ENCODE measurements around the gene DCLK3. TPM values are rescaled to one million over a fixed set of nuclear protein-coding genes. Genes with fewer than 3 reads are reported as not detected.

Gene DCLK3
- total and polyA plus RNA-seq, 2 of the 4 experiments (the other 2 are of a cell fraction): not detected

GRCh38 chr3:36713904-36714303, 50.4 kb downstream of the DCLK3 start:
- H3K9ac ChIP-seq (ENCODE audit: low read depth, low read length): no peak overlapping the region
- dilution Hi-C loops (cut with HindIII; ENCODE audit: low sequenced_read_pairs, unreplicated experiment) (no loop called here), intact Hi-C loops (cut with micrococcal nuclease) (no loop called here), in situ Hi-C loops (cut with MboI; ENCODE audit: low sequenced_read_pairs) (no loop called here)
- POLR2A ChIA-PET (ENCODE audit: unreplicated experiment): no interaction called here
- H3K23ac ChIP-seq (ENCODE audit: low read depth, low read length): no peak overlapping the region
- no peak overlapping the region for H3K56ac ChIP-seq (ENCODE audit: extremely low read depth, insufficient read depth, low read length)
- H3K18ac ChIP-seq (ENCODE audit: low read depth, low read length): no peak overlapping the region
- no peak overlapping the region for H2AFZ ChIP-seq (replicated peaks; ENCODE audit: low read length, poor library complexity)
- no peaks in the 10 kb centered on the region for H4K20me1 ChIP-seq (ENCODE audit: insufficient read depth, low read length)
- BruUV-seq (replicated peaks): no TSS peak
- no peak overlapping the region for H2BK20ac ChIP-seq (ENCODE audit: low read depth, low read length)
- H3K36me3 ChIP-seq (ENCODE audit: control insufficient read depth, insufficient read depth, low read length): no peaks in the 10 kb centered on the region
- CTCF ChIA-PET: no interaction called here
- no peak overlapping the region for H4K8ac ChIP-seq (ENCODE audit: low read depth in 2 of 2, low read length in 2 of 2)
- no peak overlapping the region for H3K14ac ChIP-seq (replicated peaks; ENCODE audit: low read depth, low read length)
- H2AK9ac ChIP-seq (replicated peaks; ENCODE audit: low read depth, low read length, poor library complexity): no peak overlapping the region
- H3K9me3 ChIP-seq (ENCODE audit: control insufficient read depth, insufficient read depth, low read length): no peaks in the 10 kb centered on the region
- DNase-seq (no peak), ATAC-seq (ENCODE audit: low read depth) (no peak)
- no peak for TF ChIP-seq MAFK (IDR thresholded peaks at IDR 0.05; ENCODE audit: low read depth, low read length)
- TF ChIP-seq FOS (IDR thresholded peaks at IDR 0.05; ENCODE audit: low read depth, low read length): no peak
- no peak for TF ChIP-seq ELK1 (IDR thresholded peaks at IDR 0.05; ENCODE audit: borderline replicate concordance, low read depth, low read length)
- TF ChIP-seq CHD1 (IDR thresholded peaks at IDR 0.05; ENCODE audit: low read depth, low read length): no peak
- TF ChIP-seq RFX5 (IDR thresholded peaks at IDR 0.05; ENCODE audit: low read depth, low read length): no peak
- TF ChIP-seq BHLHE40 (IDR thresholded peaks at IDR 0.05; ENCODE audit: low read depth, low read length): no peak
- TF ChIP-seq USF2 (IDR thresholded peaks at IDR 0.05; ENCODE audit: low read depth, low read length): no peak
- no peak for TF ChIP-seq CTCF (conservative IDR thresholded peaks at IDR 0.05; ENCODE audit: low read depth, low read length)
- TF ChIP-seq RCOR1 (IDR thresholded peaks at IDR 0.05; ENCODE audit: insufficient replicate concordance, low read length): no peak
- TF ChIP-seq MXI1 (IDR thresholded peaks at IDR 0.05; ENCODE audit: borderline replicate concordance, low read depth, low read length): no peak
- no peak for TF ChIP-seq MAZ (IDR thresholded peaks at IDR 0.05; ENCODE audit: borderline replicate concordance, low read depth, low read length)
- TF ChIP-seq SMC3 (IDR thresholded peaks at IDR 0.05; ENCODE audit: low read depth, low read length): no peak
- TF ChIP-seq CEBPB (IDR thresholded peaks at IDR 0.05; ENCODE audit: low read depth, low read length): no peak
- no peak for TF ChIP-seq RAD21 (IDR thresholded peaks at IDR 0.05; ENCODE audit: low read length)
- no peak for TF ChIP-seq POLR2A (IDR thresholded peaks at IDR 0.05; ENCODE audit: low read depth, low read length)
- TF ChIP-seq NFE2L2 (IDR thresholded peaks at IDR 0.05; ENCODE audit: low read depth, low read length): no peak
- no peak overlapping the region for H4K91ac ChIP-seq (ENCODE audit: insufficient read depth, low read depth, low read length)
- no peak overlapping the region for H3K4me3 ChIP-seq (ENCODE audit: insufficient read depth, low read depth, low read length)
- H2BK5ac ChIP-seq (ENCODE audit: low read depth, low read length, poor library complexity, severe bottlenecking): no peak overlapping the region
- H2BK120ac ChIP-seq (ENCODE audit: low read depth, low read length): no peak overlapping the region
- no peak overlapping the region for H2AK5ac ChIP-seq (ENCODE audit: low read depth, low read length)
- no peaks in the 10 kb centered on the region for H3K79me1 ChIP-seq (ENCODE audit: low read depth in 1 of 2, low read length in 2 of 2)
- no peak overlapping the region for H4K5ac ChIP-seq (ENCODE audit: low read depth, low read length)
- peaks cover 20% of the 10 kb centered on the region for H3K27me3 ChIP-seq (ENCODE audit: control insufficient read depth, insufficient read depth, low read length)
- H3K4me2 ChIP-seq (ENCODE audit: low read depth, low read length): no peak overlapping the region
- H3K27ac ChIP-seq (ENCODE audit: insufficient read depth, low read length): no peak overlapping the region
- no peaks in the 10 kb centered on the region for H3K9me1 ChIP-seq (ENCODE audit: insufficient read depth, low read length)
- H3K4me1 ChIP-seq (ENCODE audit: control insufficient read depth, insufficient read depth, low read length): no peaks in the 10 kb centered on the region
- H2BK15ac ChIP-seq (ENCODE audit: low read depth, low read length): no peak overlapping the region
- no peak overlapping the region for H3K4ac ChIP-seq (ENCODE audit: low read depth, low read length)
- no CpG with 5 or more reads among the region's 4 CpGs for WGBS, 2 experiments (ENCODE audit: extremely low coverage in 2 of 2, insufficient read length in 1 of 2)
